GM18870 (cell line): ENCODE data around the gene DIAPH2.

Experiments
- ATAC-seq: cut with Tn5 transposase; IDR thresholded peaks from one replicate; pipeline ENCODE4 v1.9.1; 2021; ENCODE audit warnings: moderate library complexity; ENCODE audit not compliant: unreplicated experiment

DIAPH2 gene

GRCh38 chrX:97039363-97040029 lies 354.9 kb downstream of the DIAPH2 start:
- ATAC-seq = peak; percentile 91

GRCh38 chrX:97045470-97045869 lies 360.8 kb downstream of the DIAPH2 start:
- ATAC-seq = no peak

- ATAC-seq = no peak
These were observed 362.2 kb downstream of the DIAPH2 start for GRCh38 chrX:97046867-97047266.

GRCh38 chrX:97050392-97050791 lies 365.8 kb downstream of the DIAPH2 start:
- no peak for ATAC-seq

GRCh38 chrX:97057349-97057909 lies 372.8 kb downstream of the DIAPH2 start:
- ATAC-seq = no peak

GRCh38 chrX:97060020-97060419 lies 375.4 kb downstream of the DIAPH2 start:
- no peak for ATAC-seq

GRCh38 chrX:97065066-97065465 lies 380.4 kb downstream of the DIAPH2 start:
- ATAC-seq = no peak

- ATAC-seq = no peak
These were observed 381.3 kb downstream of the DIAPH2 start for GRCh38 chrX:97065973-97066372.

- ATAC-seq = no peak
These were observed 381.7 kb downstream of the DIAPH2 start for GRCh38 chrX:97066381-97066780.

GRCh38 chrX:97070346-97070745 lies 385.7 kb downstream of the DIAPH2 start:
- no peak for ATAC-seq

GRCh38 chrX:97074400-97074799 lies 389.8 kb downstream of the DIAPH2 start:
- no peak for ATAC-seq

- no peak for ATAC-seq
These were observed 404.5 kb downstream of the DIAPH2 start for GRCh38 chrX:97089116-97089515.

- ATAC-seq = no peak
These were observed 411.7 kb downstream of the DIAPH2 start for GRCh38 chrX:97096385-97096784.

- ATAC-seq = no peak
These were observed 418.3 kb downstream of the DIAPH2 start for GRCh38 chrX:97102938-97103337.

- no peak for ATAC-seq
These were observed 425.1 kb downstream of the DIAPH2 start for GRCh38 chrX:97109730-97110129.

GRCh38 chrX:97117572-97117971 lies 432.9 kb downstream of the DIAPH2 start:
- ATAC-seq = no peak

GRCh38 chrX:97119474-97120109 lies 434.9 kb downstream of the DIAPH2 start:
- no peak for ATAC-seq

GRCh38 chrX:97123001-97123400 lies 438.4 kb downstream of the DIAPH2 start:
- no peak for ATAC-seq

- ATAC-seq = no peak
These were observed 441.4 kb downstream of the DIAPH2 start for GRCh38 chrX:97126020-97126419.

- no peak for ATAC-seq
These were observed 448.2 kb downstream of the DIAPH2 start for GRCh38 chrX:97132664-97133415.

GRCh38 chrX:97145934-97146333 lies 461.3 kb downstream of the DIAPH2 start:
- ATAC-seq = no peak

- ATAC-seq = no peak
These were observed 471.2 kb downstream of the DIAPH2 start for GRCh38 chrX:97155816-97156215.
